ENCODE data around the gene TMC7.

The TMC7 gene

GRCh38 chr16:19020689-19021088 lies 37.0 kb downstream of the TMC7 start:
- in situ Hi-C loops (cut with HindIII; ENCODE audit: low sequenced_read_pairs) = no loop called here

- in situ Hi-C loops (cut with HindIII; ENCODE audit: low sequenced_read_pairs) = no loop called here
Observed at GRCh38 chr16:19021747-19022146, 38.0 kb downstream of the TMC7 start.

- in situ Hi-C loops (cut with HindIII; ENCODE audit: low sequenced_read_pairs) = no loop called here
Observed at GRCh38 chr16:19027416-19027815, 43.7 kb downstream of the TMC7 start.

- in situ Hi-C loops (cut with HindIII; ENCODE audit: low sequenced_read_pairs) = no loop called here
Observed at GRCh38 chr16:19029980-19030379, 46.2 kb downstream of the TMC7 start.

- in situ Hi-C loops (cut with HindIII; ENCODE audit: low sequenced_read_pairs) = no loop called here
Observed at GRCh38 chr16:19031738-19032137, 48.0 kb downstream of the TMC7 start.

GRCh38 chr16:19033761-19034160 lies 50.0 kb downstream of the TMC7 start:
- in situ Hi-C loops (cut with HindIII; ENCODE audit: low sequenced_read_pairs) = no loop called here

GRCh38 chr16:19040400-19040799 lies 56.7 kb downstream of the TMC7 start:
- in situ Hi-C loops (cut with HindIII; ENCODE audit: low sequenced_read_pairs) = no loop called here

- in situ Hi-C loops (cut with HindIII; ENCODE audit: low sequenced_read_pairs) = no loop called here
Observed at GRCh38 chr16:19044769-19045168, 61.0 kb downstream of the TMC7 start.

GRCh38 chr16:19046062-19046461 lies 62.3 kb downstream of the TMC7 start:
- in situ Hi-C loops (cut with HindIII; ENCODE audit: low sequenced_read_pairs) = no loop called here

- in situ Hi-C loops (cut with HindIII; ENCODE audit: low sequenced_read_pairs) = no loop called here
Observed at GRCh38 chr16:19062706-19063105, 79.0 kb downstream of the TMC7 start.

GRCh38 chr16:19066988-19067348 lies 83.2 kb downstream of the TMC7 start:
- in situ Hi-C loops (cut with HindIII; ENCODE audit: low sequenced_read_pairs) = no loop called here

GRCh38 chr16:19067349-19068236 lies 83.9 kb downstream of the TMC7 start, which contains the start of gene COQ7:
COQ7 (plus strand) TSS chr16:19067614; CDS start chr16:19067665, 51 bp downstream.
- in situ Hi-C loops (cut with HindIII; ENCODE audit: low sequenced_read_pairs) = no loop called here

GRCh38 chr16:19068237-19068815 lies 84.6 kb downstream of the TMC7 start:
- in situ Hi-C loops (cut with HindIII; ENCODE audit: low sequenced_read_pairs) = no loop called here

- in situ Hi-C loops (cut with HindIII; ENCODE audit: low sequenced_read_pairs) = no loop called here
Observed at GRCh38 chr16:19071811-19072777, 88.4 kb downstream of the TMC7 start.

GRCh38 chr16:19073344-19073743 lies 89.6 kb downstream of the TMC7 start:
- in situ Hi-C loops (cut with HindIII; ENCODE audit: low sequenced_read_pairs) = no loop called here

- in situ Hi-C loops (cut with HindIII; ENCODE audit: low sequenced_read_pairs) = no loop called here
Observed at GRCh38 chr16:19073863-19074262, 90.1 kb downstream of the TMC7 start.

- in situ Hi-C loops (cut with HindIII; ENCODE audit: low sequenced_read_pairs) = no loop called here
Observed at GRCh38 chr16:19075511-19075910, 91.8 kb downstream of the TMC7 start.

GRCh38 chr16:19077879-19078278 lies 94.1 kb downstream of the TMC7 start:
- in situ Hi-C loops (cut with HindIII; ENCODE audit: low sequenced_read_pairs) = no loop called here

GRCh38 chr16:19083670-19084069 lies 99.9 kb downstream of the TMC7 start:
- in situ Hi-C loops (cut with HindIII; ENCODE audit: low sequenced_read_pairs) = no loop called here

GRCh38 chr16:19084139-19084538 lies 100.4 kb downstream of the TMC7 start:
- in situ Hi-C loops (cut with HindIII; ENCODE audit: low sequenced_read_pairs) = no loop called here

- in situ Hi-C loops (cut with HindIII; ENCODE audit: low sequenced_read_pairs) = no loop called here
Observed at GRCh38 chr16:19084879-19085278, 101.1 kb downstream of the TMC7 start.
